BLaER1 (cell line): ENCODE measurements around the gene OSBPL9.

ENCODE experiments used
- H3K27ac ChIP-seq: shearing (Covaris generic); formaldehyde crosslinking; 2 replicates; pipeline ENCODE4 v1.8.1; 2022
- H3K27me3 ChIP-seq: shearing (Covaris generic); formaldehyde crosslinking; 2 replicates; pipeline ENCODE4 v1.8.1; 2022
- H3K36me3 ChIP-seq: shearing (Covaris generic); formaldehyde crosslinking; 2 replicates; pipeline ENCODE4 v1.8.1; 2022
- H3K4me1 ChIP-seq: shearing (Covaris generic); formaldehyde crosslinking; 2 replicates; pipeline ENCODE4 v1.8.1; 2022
- H3K4me2 ChIP-seq: shearing (Covaris generic); formaldehyde crosslinking; 2 replicates; pipeline ENCODE4 v1.8.1; 2022
- H3K4me3 ChIP-seq: shearing (Covaris generic); formaldehyde crosslinking; 2 replicates; pipeline ENCODE4 v1.8.1; 2022
- H3K9ac ChIP-seq: shearing (Covaris generic); formaldehyde crosslinking; 2 replicates; pipeline ENCODE4 v1.8.1; 2022
- H3K9me3 ChIP-seq: shearing (Covaris generic); formaldehyde crosslinking; 2 replicates; pipeline ENCODE4 v1.8.1; 2022
- H4K20me1 ChIP-seq: shearing (Covaris generic); formaldehyde crosslinking; 2 replicates; pipeline ENCODE4 v1.8.1; 2022
- Cebpa-rat ChIP-seq: shearing (Covaris generic); IDR thresholded peaks from 2 replicates; pipeline ENCODE4 v1.8.1; 2022

The OSBPL9 gene

DNA sequence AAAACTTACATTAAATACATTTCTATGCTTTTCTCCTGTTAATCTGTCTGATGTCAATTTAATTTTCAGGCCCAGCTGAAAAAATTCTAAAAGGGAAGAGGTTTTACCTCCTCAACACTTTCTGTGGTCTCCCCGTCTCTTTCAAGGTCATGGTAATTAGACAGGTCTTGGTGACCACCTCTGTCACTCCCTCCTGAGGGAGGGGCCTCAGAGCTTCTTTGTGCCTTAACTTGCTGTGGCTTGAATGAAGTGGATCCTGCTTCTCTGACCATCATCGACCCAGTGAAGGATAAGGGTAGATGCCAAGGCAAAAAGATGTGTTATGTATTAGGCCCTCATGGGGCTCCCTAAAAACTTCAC lies 40.8 kb upstream of the OSBPL9 start:
- no peaks in the 10 kb centered on the region for H3K27me3 ChIP-seq
- peaks cover 55% of the 10 kb centered on the region for H3K4me1 ChIP-seq
- H3K9me3 ChIP-seq, result peaks cover 10% of the 10 kb centered on the region
- no peaks in the 10 kb centered on the region for H3K36me3 ChIP-seq
- peak overlapping the region; percentile 51 for H3K4me2 ChIP-seq
- no peak overlapping the region for H3K4me3 ChIP-seq
- no peak overlapping the region for H3K9ac ChIP-seq
- no peaks in the 10 kb centered on the region for H4K20me1 ChIP-seq
- TF ChIP-seq Cebpa-rat, result no peak
- H3K27ac ChIP-seq, result no peak overlapping the region

DNA sequence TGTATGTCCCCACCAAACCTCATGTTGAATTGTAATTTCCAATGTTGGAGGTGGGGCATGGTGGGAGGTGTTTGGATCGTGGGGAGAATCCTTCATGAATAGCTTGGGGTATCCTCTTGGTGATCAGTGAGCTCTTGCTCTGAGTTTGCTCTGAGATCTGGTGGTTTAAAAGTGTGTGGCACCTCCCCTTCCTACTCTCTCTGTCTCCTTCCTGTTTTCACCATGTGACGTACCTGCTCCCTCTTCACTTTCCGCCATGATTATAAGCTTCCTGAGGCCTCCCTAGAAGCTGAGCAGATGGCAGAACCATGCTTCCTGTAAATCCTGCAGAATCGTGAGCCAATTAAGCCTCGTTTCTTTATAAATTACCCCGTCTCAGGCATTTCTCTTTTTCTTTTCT lies 40.0 kb upstream of the OSBPL9 start:
- Histone ChIP-seq H3K36me3 (no peaks in the 10 kb centered on the region), H3K27ac (no peak overlapping the region), H3K4me2 (no peak overlapping the region), H3K9me3 (peaks cover 10% of the 10 kb centered on the region), H4K20me1 (no peaks in the 10 kb centered on the region), H3K4me3 (no peak overlapping the region), H3K27me3 (no peaks in the 10 kb centered on the region), H3K9ac (no peak overlapping the region), H3K4me1 (peaks cover 53% of the 10 kb centered on the region)
- no peak for TF ChIP-seq Cebpa-rat

DNA sequence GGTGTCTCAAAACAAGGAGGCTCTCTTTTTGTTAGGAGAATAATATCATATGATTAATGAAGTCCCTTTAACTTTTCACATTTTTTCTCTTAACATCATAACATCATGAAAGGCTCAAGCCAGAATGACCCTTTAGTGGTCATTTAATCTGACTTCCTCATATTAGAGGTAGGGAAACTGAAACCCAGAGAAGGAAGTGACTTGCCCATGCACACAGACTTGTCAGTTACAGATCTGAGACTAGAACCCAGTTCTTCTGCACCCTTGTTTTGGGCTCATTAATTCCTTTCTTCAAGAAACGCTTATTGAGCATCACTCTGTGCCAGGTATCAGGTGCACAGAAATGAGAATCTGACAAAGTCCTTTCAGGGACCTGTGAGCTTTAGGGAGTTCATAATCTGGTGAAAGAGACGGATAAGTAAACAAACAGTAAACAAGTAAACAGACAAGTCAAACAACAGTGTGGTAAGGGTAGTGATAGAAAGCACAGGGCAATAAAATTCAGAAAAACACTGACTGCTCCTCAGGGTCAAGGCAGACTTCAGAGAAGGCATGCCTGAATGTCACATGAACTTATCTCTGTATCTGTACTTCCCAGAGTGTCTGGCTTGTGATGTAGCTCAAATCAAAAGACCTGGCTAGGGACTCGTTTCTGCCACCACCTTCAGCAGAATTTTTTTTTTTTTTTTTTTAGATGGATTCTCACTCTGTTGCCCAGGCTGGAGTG lies 38.3 kb upstream of the OSBPL9 start:
- Histone ChIP-seq H3K4me2 (peak overlapping the region; percentile 11; the same call in 1 of the 2 replicates), H4K20me1 (no peaks in the 10 kb centered on the region), H3K36me3 (no peaks in the 10 kb centered on the region), H3K27ac (no peak overlapping the region), H3K27me3 (no peaks in the 10 kb centered on the region), H3K9ac (no peak overlapping the region), H3K4me1 (peaks cover 49% of the 10 kb centered on the region), H3K4me3 (no peak overlapping the region), H3K9me3 (peaks cover 10% of the 10 kb centered on the region)
- no peak for TF ChIP-seq Cebpa-rat

DNA sequence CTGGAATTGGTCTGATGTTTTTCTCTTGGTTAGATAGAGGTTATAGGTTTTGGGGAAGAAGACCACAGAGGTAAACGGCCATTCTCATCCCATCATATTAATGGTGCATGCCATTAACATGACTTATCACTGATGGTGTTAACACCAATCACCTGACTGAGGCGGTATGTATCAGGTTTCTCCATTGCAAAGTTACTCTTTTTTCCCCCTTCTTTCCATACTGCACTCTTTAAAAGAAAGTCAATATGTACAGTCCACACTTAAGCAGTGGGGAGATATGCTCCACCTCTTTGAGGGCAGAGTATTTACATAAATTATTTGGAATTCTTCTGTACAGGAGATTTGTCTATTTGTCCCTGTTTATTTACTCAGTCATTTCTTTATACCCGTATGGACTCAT lies 35.7 kb upstream of the OSBPL9 start:
- Histone ChIP-seq H3K4me1 (peaks cover 25% of the 10 kb centered on the region), H3K9ac (no peak overlapping the region), H3K27me3 (no peaks in the 10 kb centered on the region), H3K27ac (no peak overlapping the region), H3K36me3 (no peaks in the 10 kb centered on the region), H3K9me3 (peaks cover 10% of the 10 kb centered on the region), H3K4me2 (no peak overlapping the region), H3K4me3 (no peak overlapping the region), H4K20me1 (no peaks in the 10 kb centered on the region)
- no peak for TF ChIP-seq Cebpa-rat

DNA sequence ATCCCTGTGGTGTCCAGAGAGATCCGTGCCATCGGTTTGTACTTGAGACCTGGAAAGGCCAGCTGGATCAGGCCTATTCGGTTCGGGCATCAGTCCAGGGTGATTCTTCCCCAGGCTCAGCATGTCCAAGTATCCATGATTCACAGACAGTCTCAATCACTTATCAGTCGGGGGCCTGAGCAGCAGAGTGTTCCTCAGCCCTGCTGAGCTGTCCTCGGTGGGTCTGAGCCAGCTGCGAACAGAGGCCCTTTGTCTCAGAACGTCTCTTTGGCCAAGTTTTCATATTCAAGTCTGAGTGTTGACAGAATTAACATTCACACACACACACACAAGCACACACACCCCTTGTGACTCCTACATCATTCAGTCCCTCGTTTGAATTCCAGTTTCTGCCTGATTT lies 33.4 kb upstream of the OSBPL9 start:
- Histone ChIP-seq H3K9me3 (no peaks in the 10 kb centered on the region), H3K27me3 (no peaks in the 10 kb centered on the region), H3K4me3 (no peak overlapping the region), H3K9ac (no peak overlapping the region), H4K20me1 (no peaks in the 10 kb centered on the region), H3K4me2 (no peak overlapping the region), H3K4me1 (peaks cover 19% of the 10 kb centered on the region), H3K36me3 (no peaks in the 10 kb centered on the region), H3K27ac (no peak overlapping the region)
- no peak for TF ChIP-seq Cebpa-rat

DNA sequence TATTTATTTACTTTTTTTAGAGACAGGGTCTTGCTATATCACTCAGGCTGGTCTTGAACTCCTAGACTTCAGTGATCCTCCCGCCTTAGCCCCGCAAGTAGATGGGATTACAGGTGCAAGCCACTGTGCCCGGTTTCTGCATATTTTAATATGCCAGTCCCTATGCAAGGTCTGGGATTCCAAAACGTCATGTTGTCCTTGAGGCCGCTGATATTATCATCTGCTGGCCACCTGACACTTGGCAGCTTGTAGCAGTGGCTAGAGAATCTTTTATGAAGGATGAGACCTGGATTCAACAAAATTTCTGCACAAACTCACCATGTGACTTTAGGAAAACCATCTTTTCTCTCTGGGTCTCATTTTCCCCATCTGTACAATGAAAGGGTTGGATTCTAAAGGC lies 32.9 kb upstream of the OSBPL9 start:
- Histone ChIP-seq H3K9me3 (no peaks in the 10 kb centered on the region), H3K27ac (no peak overlapping the region), H3K4me1 (peaks cover 14% of the 10 kb centered on the region), H3K4me2 (no peak overlapping the region), H3K27me3 (no peaks in the 10 kb centered on the region), H3K4me3 (no peak overlapping the region), H3K9ac (no peak overlapping the region), H4K20me1 (no peaks in the 10 kb centered on the region), H3K36me3 (no peaks in the 10 kb centered on the region)
- no peak for TF ChIP-seq Cebpa-rat

DNA sequence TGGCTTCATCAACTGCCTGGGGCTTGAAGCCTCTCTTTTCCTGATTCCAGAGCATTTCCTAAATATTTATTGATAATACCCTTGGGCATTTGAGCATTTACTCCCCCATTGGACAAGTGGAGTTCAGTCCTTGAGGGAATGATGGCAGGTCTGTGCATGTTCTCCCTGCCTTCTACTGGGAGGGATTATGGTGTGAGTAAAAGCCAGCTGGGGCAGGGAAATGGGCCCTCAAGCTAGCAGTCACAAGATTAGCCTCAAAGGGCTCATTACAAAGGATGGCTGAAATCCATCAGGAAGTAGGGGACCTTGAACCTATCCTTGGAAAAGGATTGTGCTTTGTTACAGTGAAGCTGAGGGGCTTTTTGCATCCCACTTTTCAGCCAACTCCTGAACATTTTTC lies 24.2 kb upstream of the OSBPL9 start:
- no peaks in the 10 kb centered on the region for H3K27me3 ChIP-seq
- TF ChIP-seq Cebpa-rat, result no peak
- H3K36me3 ChIP-seq, result no peaks in the 10 kb centered on the region
- H4K20me1 ChIP-seq, result no peaks in the 10 kb centered on the region
- H3K4me3 ChIP-seq, result no peak overlapping the region
- H3K4me1 ChIP-seq, result no peaks in the 10 kb centered on the region
- no peak overlapping the region for H3K27ac ChIP-seq
- H3K9ac ChIP-seq, result no peak overlapping the region
- no peaks in the 10 kb centered on the region for H3K9me3 ChIP-seq
- H3K4me2 ChIP-seq, result no peak overlapping the region

DNA sequence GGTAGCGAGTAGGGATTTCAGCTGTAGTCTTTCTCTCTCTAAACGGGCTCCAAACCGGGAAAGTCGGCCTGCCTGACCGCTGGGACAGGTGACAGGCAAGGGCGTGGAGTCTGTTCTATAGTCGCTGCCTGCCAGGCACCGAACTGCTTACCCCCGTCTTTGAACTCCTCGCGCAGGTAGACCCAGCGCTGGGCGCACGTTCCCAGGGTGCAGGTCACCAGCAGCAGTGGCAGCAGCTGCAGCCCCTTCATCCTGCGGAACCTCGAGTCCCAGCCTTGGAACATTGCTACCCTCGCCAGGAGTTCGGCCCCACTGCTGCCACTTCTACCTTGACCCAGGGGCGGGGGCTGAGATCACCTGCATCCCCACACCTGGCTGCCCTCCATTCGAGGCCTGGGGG lies 22.2 kb upstream of the OSBPL9 start:
- no peak overlapping the region for H3K9ac ChIP-seq
- H3K27ac ChIP-seq, result no peak overlapping the region
- H4K20me1 ChIP-seq, result no peaks in the 10 kb centered on the region
- no peak overlapping the region for H3K4me3 ChIP-seq
- H3K4me1 ChIP-seq, result no peaks in the 10 kb centered on the region
- H3K36me3 ChIP-seq, result no peaks in the 10 kb centered on the region
- no peaks in the 10 kb centered on the region for H3K27me3 ChIP-seq
- H3K9me3 ChIP-seq, result no peaks in the 10 kb centered on the region
- H3K4me2 ChIP-seq, result no peak overlapping the region
- TF ChIP-seq Cebpa-rat, result no peak

DNA sequence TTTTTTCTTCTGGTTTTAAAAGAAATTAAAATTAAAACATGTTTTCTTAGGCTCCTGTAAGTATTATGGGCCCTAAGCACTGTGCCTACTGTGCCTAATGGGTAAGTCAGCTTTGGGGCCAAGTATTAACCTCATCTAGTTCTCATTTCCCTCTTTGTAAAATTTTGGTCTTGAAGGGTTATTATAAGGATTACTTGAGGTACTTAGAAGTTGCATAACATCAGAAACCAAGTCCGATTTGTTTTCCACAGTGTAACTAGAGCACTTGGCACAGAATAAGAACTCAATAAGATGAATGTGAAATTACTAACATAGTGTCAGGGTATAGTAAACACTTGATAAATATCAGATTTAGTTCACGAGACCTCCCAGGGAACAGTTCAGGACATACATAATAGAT lies 16.4 kb upstream of the OSBPL9 start:
- no peaks in the 10 kb centered on the region for H3K9me3 ChIP-seq
- H3K27ac ChIP-seq, result no peak overlapping the region
- no peak overlapping the region for H3K4me3 ChIP-seq
- TF ChIP-seq Cebpa-rat, result no peak
- H3K4me2 ChIP-seq, result no peak overlapping the region
- H3K4me1 ChIP-seq, result no peaks in the 10 kb centered on the region
- no peaks in the 10 kb centered on the region for H3K36me3 ChIP-seq
- no peaks in the 10 kb centered on the region for H4K20me1 ChIP-seq
- no peaks in the 10 kb centered on the region for H3K27me3 ChIP-seq
- no peak overlapping the region for H3K9ac ChIP-seq

DNA sequence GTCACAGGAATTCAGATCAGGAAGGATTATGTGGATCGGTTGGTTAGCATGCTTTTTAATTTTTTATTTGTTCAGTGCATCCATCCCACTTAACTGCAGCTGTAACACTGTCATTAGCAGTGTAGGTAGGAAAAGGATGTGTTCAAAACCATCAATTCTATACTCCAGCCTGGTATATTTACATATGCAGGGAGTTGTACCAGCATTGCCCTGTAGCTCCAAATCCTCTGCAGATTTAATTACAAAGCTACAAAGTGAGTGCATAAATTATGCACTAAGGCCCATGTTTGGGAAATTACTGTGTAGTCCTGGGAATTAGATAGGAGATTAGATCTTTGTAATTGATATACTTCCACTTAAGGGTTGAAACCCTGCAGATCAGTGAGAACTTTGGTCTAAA lies 15.9 kb upstream of the OSBPL9 start:
- H4K20me1 ChIP-seq, result no peaks in the 10 kb centered on the region
- H3K4me2 ChIP-seq, result no peak overlapping the region
- H3K27ac ChIP-seq, result no peak overlapping the region
- no peak for TF ChIP-seq Cebpa-rat
- H3K9me3 ChIP-seq, result no peaks in the 10 kb centered on the region
- H3K36me3 ChIP-seq, result no peaks in the 10 kb centered on the region
- H3K9ac ChIP-seq, result no peak overlapping the region
- H3K4me1 ChIP-seq, result no peaks in the 10 kb centered on the region
- no peak overlapping the region for H3K4me3 ChIP-seq
- H3K27me3 ChIP-seq, result no peaks in the 10 kb centered on the region
